Measurements from ENCODE around the gene NOC2L. TPM values are rescaled to one million over a fixed set of nuclear protein-coding genes. Genes with fewer than 3 reads are reported as not detected.
A peak's percentile ranks its signal among the peaks of the same experiment; 100 is the strongest.

NOC2L gene
- 56.4 TPM for polyA plus RNA-seq (ENCODE audit: insufficient read length)
- long read RNA-seq, donor 1, transcript NOC2L-201 (19 exons, 2,790 nt) = major isoform, 5 of 245 reads
- long read RNA-seq, donor 1, partial matches to known transcripts = 234 of 245 reads
- long read RNA-seq, donor 1, other reads (novel, unspliced or antisense) = 6 of 245 reads
- long read RNA-seq, donor 2, transcript NOC2L-202 (2 exons, 878 nt) = major isoform, 5 of 249 reads
- long read RNA-seq, donor 2, partial matches to known transcripts = 237 of 249 reads
- long read RNA-seq, donor 2, other reads (novel, unspliced or antisense) = 5 of 249 reads
- long read RNA-seq, donor 3, partial matches to known transcripts = 0 of 5 reads
- long read RNA-seq, donor 3, other reads (novel, unspliced or antisense) = 0 of 5 reads
- long read RNA-seq, donor 4, partial matches to known transcripts = 0 of 1 reads
- long read RNA-seq, donor 4, other reads (novel, unspliced or antisense) = 0 of 1 reads
- long read RNA-seq, donor 5, transcript NOC2L-201 (19 exons, 2,790 nt) = major isoform, 7 of 17 reads
- long read RNA-seq, donor 5, partial matches to known transcripts = 0 of 17 reads
- long read RNA-seq, donor 5, other reads (novel, unspliced or antisense) = 6 of 17 reads
- long read RNA-seq, donor 6, transcript NOC2L-201 (19 exons, 2,790 nt) = major isoform, 8 of 9 reads
- long read RNA-seq, donor 6, partial matches to known transcripts = 0 of 9 reads
- long read RNA-seq, donor 6, other reads (novel, unspliced or antisense) = 0 of 9 reads
- long read RNA-seq, donor 7, transcript NOC2L-201 (19 exons, 2,790 nt) = major isoform, 11 of 109 reads
- long read RNA-seq, donor 7, partial matches to known transcripts = 96 of 109 reads
- long read RNA-seq, donor 7, other reads (novel, unspliced or antisense) = 0 of 109 reads
- long read RNA-seq, donor 8, partial matches to known transcripts = 0 of 2 reads
- long read RNA-seq, donor 8, other reads (novel, unspliced or antisense) = 0 of 2 reads

DNA sequence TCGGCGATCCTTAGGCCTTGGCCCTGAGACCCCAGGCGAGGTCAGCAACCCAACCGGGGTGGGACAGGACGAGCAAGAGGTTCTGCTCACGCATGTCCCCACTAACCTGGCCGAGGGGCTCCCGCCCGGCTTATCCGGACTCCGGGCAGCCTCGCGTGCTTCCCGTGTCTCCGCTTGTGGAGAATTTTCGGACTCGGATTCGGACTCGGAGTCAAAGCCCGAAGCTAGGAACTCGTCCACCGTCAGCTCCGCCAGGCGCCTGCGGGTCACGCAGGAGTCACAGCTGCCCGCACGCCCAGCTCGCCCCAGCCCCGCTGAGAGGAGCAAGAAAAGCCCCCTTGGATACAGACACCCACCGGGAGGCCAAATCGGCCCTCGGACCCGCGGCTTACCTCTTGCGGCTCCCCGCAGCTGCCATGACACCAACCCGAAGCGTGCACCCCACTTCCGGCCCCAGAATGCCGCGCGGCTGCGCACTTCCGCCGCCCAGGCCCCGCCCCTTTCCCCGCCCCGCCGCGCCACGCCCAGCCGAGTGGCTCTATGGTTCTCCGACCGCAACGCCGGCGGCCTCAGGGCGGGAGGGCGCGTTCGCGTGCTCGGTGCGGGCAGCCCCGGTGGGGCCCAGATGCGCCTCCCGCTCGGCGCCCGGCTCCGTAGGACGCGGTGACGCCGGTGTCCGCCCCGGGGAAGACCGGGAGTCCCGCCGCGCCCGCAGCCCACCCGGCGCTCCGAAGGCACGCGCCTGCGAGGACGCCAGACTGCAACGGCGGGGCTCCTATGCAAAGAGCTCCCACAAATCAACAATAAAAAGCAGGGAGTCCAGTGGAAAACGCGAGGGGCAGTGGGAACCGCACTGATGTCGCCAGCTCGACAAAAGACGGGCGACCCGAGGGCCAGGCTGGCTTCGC, at the start of gene NOC2L:
NOC2L (minus strand) TSS at position 434 of the 908 bp plus-strand sequence; CDS start at position 418, 16 bp downstream.
- DNase-seq = peak; percentile 89

DNA sequence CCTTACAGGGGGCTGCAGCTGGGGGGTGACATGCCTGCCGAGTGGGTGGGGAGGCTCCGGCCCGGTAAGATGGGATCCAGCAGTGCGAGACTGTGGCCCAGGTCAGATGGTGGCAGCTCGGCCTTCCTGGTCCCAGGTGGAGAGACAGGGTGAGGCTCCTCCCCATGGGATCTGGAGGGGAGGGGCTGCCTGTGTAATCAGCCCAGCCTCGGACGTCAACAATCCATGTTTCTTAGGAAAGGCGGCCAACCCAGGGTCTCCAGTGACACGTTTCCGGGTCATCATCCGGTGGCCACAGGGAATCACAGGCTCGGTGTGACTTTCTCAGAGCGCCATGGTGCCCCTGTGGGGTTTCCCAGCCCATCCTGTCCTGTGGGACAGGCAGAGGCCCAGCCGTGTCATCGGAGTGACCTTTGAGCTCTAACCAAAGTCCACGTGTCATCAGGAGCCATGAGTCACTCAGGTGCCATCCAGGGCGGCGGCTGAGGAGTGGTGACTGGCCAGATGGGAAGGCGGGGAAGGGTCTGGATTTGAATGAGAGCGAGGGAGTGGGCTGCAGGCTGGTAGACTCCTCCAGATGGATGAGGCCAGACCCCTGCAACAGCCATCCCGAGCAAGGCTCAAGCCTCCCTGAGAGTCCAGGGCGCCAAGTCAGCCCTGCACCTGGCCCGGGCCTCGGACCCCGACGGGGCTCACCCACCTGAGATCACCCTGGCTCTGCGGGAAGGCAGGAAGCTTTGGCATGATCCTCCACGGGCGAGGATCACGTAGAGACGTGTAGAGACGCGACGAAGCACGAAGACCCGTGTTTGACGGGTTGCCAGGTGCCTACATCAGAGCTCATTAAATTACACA, 47.5 kb upstream of the NOC2L start:
- DNase-seq = no peak

DNA sequence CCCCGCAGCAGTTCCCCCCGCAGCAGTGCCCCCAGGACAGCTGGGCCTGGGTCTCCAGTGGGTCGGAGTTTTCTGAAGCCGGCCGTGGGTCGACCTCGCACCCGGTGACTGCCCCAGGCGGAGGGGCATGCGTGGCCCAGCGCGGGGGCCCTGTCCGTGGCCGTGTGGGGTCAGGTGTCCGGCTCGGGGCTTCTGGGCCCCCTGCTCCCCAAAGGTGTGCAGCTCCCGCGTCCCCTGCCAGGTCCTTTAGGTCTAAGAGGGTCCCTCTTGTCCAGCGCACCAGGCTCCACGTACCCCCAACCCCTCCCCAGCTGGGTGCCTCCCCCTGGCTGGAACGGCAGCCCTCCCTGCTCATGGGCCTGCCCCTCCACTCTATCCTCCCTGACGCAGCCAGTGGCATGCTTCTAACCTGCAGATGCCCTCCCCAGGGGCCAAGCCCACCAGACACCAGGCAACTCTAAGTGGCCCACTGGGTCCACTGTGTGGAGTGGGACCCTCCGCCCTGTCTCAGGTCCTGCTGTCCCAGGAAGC, 46.8 kb upstream of the NOC2L start:
- DNase-seq = no peak

DNA sequence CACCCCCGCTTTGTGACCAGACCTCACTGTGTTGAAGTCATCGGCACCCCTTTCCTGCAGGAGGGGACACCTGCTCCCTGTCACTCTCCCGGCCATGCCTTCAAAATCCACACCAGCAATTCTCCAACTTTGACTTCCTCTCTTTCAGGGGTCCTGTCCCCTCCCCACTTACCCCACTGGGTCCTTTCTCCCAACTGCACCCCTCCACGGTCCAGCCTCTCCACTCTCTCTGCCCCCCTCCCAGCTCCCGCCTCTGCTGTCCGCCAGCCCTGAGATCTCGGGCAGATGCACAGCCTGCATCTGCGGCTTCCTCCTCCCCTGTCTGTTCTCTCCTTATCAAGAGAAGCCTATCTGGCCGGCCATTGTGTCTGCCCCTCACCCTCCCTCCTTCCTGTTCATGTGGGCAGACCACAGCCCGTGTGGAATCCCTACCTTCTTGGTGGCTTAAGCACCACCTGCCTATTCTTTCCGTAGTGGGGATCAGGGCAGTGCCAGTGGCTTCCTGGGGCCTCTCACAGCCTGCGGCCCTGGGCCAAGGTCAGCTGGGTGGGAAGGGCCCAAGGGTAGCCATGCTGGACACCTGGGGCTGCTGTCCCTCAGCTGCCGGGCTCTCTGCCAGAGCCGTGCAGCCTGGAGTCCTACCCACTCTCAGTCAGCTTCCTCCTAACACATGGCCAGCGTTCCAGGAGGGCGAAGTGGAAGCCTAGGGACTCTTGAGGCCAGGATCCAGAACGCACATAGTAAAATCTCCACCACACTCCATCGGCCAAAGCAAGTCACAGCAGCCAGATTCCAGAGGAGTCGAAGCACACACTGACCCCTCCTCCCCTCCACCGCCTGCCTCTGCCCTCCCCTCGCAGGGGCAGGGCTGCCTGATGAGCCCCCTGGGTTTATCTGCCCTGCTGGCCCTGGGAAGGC, 46.0 kb upstream of the NOC2L start:
- no peak for DNase-seq

DNA sequence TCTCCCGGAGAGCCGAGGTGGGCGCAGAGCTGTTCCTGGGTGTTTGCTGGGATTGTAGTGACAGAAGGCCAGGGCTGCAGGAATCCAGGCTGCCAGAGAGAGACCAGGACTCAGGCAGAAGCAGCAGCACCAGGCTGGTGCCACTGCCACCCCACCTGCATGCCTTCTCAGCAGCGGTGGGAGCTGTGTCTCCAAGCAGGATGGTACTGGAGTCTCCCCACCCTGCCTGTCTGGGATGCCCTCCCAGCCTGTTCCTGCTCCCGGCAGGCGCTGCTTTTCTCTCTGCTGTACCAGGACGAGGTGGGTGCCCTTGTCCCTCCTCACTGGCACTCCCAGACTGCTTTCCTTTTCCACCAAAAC, 45.3 kb upstream of the NOC2L start:
- DNase-seq = no peak

DNA sequence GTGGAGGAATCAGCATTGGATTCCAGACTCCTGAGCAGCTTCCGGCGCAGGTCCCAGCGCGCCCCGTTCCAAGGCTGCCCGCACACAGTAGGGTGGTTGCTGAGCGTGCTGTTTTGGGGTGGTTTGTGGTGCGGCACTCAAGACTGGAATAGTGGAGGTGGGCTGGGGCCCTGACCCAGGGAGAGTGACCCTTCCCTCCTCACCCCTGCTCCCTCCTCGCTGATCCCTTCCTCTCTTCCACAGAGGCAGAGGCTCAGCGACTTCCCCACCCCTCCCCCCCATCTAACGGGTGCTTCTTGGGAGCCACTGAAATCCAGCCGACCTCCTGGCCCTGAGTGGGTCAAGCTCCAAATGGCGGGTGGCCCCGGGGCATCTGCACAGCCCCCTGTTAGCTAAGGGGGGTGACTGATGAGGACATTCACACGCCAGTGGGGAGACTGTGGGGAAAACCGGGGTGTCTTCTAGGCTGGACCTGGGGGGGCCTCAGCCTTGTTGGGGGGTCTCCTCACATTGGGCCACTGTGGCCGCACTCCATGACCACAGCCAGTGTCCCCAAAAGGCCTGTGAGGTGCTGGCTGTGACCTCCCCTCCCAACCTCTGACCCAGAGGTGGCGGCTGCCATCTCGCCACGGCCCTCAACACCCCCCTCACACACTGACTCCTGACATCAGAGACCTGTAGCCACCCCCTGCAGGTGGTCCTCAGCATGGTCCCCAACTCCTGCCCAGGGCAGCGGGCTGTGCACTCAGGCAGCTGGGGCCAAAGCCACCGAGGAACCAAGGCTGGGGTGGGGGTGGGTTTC, 44.8 kb upstream of the NOC2L start:
- no peak for DNase-seq

DNA sequence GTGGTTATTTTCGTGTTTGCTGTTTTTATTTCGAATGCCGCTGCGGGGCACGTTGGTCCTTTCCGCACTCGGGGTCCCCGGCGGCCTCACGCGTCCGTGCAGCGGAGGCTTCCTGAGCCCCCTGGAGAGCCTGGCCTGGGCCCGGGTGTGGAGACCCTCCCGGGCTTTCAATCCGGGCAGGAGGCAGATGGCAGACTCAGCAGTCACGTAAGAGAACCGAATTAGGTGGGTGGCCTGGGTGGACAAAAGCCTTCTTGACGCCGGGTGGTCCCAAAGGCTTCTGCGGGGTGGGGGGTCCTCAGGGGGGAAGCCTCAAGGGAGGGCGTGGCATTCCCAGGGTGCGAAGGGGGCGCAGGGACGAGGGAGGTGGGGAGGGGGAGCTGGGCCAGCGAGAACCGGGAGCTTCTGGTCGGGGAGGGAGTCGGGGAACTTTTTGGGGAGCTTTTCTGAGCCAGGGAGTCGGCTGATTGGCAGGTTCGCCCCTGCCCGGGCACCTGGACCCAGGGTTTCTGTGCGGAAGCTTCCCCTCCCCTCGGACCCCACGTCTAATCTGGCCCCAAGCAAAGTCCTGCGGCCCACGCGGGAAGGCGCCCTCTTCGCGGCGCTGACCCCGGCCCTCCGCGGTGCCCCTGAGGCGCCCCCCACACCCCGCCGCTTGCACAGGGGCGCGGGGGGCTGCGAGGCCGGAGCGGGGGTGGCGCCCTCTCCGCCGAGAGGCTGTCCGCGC, 42.2 kb upstream of the NOC2L start:
- DNase-seq = no peak

DNA sequence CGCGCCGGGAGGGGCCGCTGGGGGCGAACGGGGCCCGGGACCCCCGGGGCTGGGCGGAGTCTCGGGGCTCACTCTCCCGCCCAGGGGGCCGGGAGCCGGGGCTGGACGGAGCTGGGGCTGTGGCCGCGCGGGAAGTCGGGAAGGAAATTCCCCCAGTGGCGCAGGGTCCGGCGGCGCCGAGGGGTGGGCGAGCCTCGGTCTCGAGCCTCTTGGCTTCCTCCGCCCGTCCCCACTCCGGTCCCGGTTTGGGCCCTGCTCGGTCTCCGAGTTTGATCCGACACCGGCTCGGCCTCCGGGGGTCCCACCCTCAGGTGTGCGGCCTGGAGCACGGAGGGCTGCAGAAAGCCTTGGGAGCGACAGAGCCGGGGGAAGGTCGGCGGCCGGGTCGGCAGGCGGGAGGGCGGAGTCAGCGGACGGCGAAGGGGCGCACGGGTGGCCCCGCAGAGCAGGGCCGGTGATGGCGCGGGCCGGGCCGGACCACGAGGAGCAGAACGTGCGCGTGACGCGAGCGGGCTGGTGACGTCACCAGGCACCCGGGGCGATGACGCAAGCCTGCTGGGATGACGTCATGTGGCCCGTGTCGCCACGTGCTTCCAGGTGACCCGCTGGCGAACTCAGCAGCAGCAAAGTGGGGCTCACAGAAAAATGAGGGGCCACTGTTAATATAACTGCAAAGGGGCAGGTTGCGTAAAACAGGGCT, 41.5 kb upstream of the NOC2L start:
- DNase-seq = no peak

DNA sequence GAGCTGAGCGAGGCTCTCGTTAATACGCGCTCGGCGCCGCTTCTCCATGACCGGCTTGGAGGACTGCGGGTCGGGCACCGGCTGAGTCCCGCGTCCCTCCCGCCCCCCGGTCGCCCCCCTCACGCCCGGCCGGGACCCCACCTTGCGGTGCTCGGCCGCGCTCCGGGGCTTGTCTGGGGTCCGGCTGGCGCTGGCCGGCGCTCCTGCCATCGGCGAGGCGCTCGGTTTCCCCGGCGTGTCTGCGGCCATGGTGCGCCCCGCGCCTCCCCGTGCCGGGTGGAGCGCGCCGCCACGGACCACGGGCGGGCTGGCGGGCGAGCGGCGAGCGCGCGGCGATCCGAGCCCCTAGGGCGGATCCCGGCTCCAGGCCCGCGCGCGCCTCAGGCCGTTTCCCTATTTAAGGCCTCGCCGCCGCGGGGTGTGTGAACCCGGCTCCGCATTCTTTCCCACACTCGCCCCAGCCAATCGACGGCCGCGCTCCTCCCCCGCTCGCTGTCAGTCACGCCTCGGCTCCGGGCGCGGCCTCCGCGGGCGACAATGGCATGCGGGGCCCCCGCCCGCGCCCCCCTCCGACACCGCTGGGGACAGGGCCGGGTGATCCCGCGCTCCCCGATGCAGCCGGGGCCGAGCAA, 40.8 kb upstream of the NOC2L start, which contains the start of gene HES4:
HES4 (minus strand) TSS at position 373 of the 632 bp plus-strand sequence; CDS start at position 249, 124 bp downstream.
- DNase-seq = peak; percentile 88

DNA sequence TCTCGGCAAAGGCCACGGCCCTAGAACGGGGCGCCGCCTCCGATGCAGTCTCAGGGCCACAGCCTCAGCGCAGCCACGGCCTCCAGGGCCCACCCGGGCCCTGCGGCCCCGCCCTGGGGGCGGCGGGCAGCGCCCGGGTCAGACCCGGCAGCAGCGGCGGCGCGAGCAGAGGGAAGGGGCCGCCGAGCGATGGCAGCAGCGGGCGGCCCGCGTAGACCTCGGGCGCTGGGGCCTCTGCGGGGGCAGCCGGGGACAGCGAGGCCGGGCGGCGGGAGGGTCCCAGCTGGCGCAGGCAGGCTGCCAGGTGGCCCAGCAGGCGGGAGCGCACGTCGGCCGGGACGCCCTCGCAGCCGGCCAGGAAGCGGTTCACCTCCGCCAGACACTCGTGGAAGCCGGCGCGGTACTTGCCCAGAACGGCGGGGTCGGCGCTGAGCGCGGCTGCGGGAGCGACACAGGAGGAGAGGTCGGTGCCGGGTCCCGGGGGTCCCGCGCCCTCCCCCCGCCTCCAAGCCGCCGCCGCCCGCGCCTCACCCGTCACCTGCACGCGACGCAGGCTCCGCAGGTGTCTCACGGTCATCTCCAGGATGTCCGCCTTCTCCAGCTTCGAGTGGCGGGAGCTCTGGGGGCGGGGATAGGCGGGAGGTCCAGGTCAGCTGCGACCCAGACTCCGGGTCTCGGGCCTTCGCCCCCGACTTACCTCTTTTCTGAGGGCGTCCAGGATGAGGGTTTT, 40.1 kb upstream of the NOC2L start:
- DNase-seq = no peak

DNA sequence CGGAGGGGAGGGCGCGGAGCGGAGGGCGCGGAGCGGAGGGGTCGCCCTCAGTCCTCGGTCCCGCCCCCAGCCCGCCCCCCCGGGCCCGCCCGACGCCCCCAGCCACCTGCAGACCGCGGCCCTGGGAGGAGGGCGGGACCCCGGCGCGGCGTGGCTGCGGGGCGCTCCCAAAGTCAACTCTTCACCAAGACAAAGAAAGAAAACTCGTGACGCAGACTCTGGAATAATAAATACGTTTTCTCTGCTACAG, 39.6 kb upstream of the NOC2L start:
- DNase-seq = no peak

DNA sequence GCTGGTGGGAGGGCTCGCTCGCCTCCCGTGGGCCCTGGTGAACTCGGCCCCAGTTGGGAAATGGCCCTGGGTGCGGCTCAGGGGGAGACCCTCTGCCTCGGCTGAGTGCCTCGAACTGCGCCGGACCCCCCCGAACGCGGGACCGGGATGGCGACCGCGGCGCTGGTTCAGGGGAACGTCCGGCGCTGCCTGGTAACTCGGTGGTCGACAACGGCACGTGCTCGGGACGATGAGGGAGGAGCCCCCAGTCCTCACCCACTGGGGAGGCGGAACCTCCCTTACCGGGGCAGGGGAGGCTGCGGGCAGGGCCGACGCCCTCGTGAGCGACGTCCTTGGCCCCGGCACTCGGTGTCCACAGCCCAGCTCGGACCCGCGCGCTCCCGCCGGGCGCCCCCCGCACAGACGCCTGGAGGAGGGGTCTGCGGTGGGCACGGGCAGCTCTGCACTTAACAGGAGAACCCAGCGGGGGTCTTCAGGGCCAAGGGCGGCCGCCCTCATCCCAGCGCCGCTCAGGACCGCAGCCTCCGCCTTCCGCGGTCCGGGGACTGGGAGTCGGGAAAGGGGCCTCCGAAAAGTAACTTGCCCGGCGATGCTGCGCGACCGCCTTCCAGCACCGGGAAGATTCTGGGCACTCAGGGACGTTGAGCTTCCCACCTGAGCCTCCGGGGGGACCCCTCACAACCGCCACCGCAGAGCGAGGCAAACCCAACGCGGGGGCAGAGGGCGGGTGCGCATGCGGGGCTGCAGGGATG, 39.1 kb upstream of the NOC2L start:
- no peak for DNase-seq

DNA sequence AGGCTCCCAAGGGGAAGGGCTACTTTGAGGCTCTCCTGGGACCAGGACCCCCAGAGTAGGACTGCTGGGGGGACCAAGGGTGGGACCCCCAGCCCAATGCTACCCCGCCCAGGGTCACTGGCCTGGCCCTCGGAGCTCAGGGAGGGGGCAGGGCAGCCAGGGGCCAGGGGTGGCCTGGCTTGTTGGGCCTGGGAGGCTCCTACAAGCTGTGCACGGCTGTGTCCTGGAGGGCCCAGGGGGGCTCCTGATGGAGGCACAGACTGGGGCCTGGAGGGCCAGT, 38.6 kb upstream of the NOC2L start:
- no peak for DNase-seq

DNA sequence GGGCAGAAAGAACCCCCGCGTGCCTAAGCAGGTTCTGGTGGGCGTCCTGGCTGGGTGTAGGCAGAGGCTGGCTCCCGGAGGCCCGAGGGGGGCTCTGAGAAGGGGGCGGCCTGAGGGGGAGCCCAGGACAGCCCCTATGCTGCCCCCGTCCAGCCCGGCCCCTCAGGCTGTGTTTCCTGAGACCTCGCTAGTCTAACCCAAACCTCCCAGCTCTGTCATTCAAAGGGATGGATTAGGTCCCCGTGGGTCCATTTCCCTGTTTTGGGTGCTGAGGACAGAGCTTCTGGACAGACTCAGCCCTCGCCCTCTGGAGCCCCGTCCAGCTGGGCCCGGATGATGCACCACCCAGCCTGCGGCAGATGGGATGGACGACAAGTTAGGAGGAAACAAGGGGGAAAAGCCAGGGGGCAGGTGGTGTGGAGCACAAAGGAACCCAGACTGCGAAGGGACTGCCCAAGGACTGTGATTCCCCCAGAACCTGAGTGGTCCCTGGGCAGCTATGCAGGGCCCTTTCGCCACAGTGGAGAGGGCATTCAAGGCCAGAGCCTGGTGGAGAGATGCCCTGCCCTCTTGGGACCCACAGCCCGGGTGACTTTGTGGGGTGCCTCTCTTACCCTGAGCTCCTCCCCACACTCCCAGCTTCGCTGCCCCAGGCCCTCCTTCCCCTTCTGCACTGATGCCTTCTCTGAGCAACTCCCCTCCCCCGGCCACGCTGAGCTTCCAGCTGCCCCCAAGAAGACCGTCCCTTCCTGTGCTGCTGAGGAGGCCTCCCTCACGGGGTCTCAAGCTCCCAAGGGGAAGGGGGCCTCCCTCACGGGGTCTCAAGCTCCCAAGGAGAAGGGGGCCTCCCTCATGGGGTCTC, 38.0 kb upstream of the NOC2L start:
- no peak for DNase-seq
